Nucleus accumbens (tissue), 56 donors: ENCODE data around the gene ZNF747.
A peak's percentile ranks its signal among the peaks of the same experiment; 100 is the strongest.

Experiments used
- DNase-seq, 56 donors: peaks; one replicate each; lab custom pipeline; 2025; lab: John Stamatoyannopoulos, UW

ZNF747 gene

DNA sequence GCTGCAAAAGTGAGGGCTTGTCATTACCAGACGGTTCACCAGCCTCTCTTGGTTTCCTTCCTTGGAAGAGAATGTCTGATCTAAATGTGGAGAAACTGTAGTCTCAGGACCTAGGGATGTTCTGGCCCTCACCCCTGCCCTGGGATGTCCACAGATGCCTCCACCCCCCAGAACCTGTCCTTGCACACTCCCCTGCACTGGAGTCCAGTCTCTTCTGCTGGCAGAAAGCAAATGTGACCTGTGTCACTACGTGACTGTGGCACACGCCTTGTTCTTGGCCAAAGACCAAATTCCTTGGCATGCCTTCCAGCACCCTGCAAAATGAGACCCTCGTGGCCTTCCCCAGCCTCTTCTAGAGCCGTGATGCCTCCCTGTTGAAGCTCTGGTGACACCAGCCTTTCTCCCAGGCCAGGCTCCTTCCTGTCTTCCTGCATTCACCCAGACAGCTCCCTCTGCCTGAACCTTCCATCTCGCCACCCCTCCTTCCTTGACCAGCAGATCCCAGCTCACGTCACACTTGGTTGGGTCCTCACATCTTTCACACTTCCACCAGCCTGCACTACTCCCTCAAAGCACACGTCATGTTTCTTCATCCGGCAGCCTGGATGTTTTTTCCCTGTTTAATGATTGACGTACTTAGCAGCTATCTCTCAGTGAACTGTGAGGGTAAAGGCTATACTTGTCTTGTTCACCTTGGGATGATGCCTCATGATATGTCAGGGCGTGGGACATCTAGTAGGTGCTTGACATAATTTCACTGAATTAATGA is 12.6 kb downstream of the ZNF747 start:
- no peak for DNase-seq

GRCh38 chr16:30521476-30521872 is 13.2 kb downstream of the ZNF747 start:
- DNase-seq: no peak

DNA sequence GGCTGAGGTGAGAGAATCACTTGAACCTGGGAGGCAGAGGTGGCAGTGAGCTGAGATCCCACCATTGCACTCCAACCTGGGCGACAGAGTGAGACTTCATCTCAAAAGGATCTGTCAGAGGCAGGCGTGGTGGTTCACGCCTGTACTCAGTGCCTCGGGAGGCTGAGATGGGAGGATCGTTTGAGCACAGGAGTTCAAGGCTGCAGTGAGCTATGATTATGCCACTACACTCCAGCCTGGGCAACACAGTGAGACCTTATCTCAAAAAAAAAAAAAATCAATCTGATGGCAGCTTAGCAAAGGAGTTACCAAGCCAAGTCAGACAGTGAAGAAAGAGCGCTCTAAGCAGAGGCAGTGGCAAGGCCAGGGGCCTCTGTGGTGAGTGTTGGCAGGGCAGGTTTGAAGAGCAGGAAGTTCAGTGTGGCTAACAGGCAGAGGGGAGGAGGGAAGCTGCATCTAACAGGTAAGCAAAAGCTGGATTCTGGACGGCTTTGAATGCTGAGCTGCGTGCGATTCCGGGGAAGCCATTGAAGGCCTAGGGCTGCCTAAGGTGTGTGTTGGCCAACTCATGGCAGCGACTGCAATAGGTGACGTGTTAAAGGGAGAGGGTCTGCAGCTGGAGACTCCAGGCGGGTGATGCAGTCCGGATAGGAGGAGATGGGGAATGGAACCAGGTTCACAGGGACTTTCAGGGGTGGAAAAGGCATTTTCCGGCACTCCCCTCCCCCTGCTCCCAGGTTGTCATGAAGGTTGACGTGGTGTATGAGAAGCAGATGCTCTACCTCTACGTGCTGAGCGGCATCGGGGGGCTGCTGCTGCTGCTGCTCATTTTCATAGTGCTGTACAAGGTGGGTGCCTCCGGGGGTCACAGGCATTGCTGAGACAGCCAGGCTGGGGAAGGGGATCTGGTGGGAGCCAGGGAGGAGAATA is 15.3 kb downstream of the ZNF747 start:
- DNase-seq: no peak

GRCh38 chr16:30518552-30518951 is 16.1 kb downstream of the ZNF747 start:
- DNase-seq: no peak

DNA sequence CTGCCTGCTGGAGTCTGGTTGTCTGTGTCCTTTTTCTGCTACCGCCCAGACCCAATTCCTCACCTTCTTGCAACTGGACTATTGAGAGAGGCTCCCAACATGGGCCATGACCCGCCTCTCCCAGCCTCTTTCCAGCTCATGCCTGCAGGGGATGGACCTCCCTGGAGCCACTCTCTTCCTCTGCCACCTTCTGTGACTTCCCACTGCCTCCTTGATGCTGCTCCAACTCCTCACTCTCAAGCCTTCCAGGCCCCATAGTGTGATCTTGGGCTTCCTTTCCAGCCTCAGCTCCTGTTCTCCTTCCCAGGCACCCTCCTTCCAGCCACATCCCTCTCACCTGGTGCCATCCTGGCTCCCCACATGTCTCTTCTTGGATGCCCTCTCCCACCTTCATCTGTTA is 19.4 kb downstream of the ZNF747 start:
- DNase-seq: no peak

GRCh38 chr16:30511509-30511908 is 23.1 kb downstream of the ZNF747 start:
- DNase-seq: no peak

DNA sequence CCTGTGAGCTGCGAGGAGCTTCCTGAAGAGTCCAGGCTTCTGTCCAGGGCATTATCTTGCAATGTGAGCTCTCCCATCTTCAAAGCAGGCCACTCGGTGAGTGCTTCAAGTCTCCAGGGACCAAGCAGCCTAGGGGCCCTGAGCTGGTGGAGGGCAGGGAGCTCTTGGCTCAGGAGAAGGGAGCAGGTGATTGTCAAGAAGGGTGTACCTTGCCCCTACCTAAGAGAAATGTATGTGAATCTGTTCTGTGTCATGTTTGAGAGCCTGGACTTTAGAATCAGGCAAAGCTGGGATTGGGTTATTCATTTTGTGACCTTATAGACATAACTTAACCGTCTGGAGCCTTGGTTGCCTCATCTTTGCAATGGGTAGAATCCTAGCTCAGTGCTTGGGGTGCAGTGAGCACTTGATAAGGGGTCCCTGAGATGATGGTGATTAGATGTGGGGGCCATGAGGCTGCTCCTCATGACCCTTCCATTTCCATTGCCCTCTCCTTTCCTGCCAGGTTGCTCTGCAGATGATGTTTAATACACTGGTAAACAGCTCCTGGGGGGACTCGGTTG is 24.2 kb downstream of the ZNF747 start:
- no peak for DNase-seq

GRCh38 chr16:30509081-30509765 is 25.4 kb downstream of the ZNF747 start:
- DNase-seq: no peak

- DNase-seq: no peak
These were observed 31.0 kb downstream of the ZNF747 start for GRCh38 chr16:30503403-30504296.

- DNase-seq: no peak
These were observed 35.4 kb downstream of the ZNF747 start for GRCh38 chr16:30499284-30499683.

- DNase-seq: no peak
These were observed 39.9 kb downstream of the ZNF747 start for GRCh38 chr16:30494709-30495108.

GRCh38 chr16:30493941-30494488 is 40.6 kb downstream of the ZNF747 start:
- no peak for DNase-seq

- no peak for DNase-seq
These were observed 42.8 kb downstream of the ZNF747 start for GRCh38 chr16:30491744-30492308.

DNA sequence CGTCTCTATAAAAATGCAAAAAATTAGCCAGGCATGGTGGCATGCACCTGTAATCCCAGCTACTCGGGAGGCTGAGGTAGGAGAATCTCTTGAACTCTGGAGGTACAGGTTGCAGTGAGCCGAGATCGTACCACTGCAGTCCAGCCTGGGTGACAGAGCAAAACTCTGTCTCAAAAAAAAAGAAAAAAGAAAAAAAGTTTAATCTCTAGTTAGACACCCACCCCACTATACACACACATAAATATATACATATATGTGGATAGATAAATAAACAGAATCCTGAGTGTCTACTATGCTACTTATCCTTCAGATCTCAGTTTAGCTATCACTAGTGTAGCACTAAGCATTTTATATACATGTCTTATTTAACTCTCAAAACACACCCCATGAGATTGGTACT is 43.4 kb downstream of the ZNF747 start:
- no peak for DNase-seq

DNA sequence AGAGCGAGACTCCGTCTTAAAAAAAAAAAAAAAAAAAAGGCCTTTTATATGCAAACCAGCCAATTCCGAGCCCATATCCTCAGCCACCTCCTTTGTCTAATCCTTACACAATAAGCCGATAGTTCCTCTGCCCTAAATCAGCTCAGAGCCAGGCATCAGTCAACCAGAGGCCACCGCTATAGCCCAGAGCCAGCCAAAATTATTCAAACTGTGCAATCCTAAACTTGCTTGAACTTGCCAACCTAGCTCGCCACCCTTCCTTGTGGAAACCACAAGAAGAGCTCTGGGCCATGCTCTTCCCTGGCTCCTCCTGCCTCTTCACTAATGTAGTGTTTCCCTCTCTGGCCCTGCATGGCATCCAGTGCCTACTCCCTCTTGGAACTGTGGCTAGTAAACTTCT is 44.4 kb downstream of the ZNF747 start:
- DNase-seq: peak in 3 of 56 donors; percentile 1 to 6 (median 4)

GRCh38 chr16:30488764-30489605 is 45.7 kb downstream of the ZNF747 start:
- no peak for DNase-seq

GRCh38 chr16:30485818-30486436 is 48.7 kb downstream of the ZNF747 start:
- no peak for DNase-seq

GRCh38 chr16:30484887-30485286 is 49.8 kb downstream of the ZNF747 start:
- DNase-seq: no peak
